ENCODE results near the gene GLYATL2. TPM values are rescaled to one million over a fixed set of nuclear protein-coding genes. Genes with fewer than 3 reads are reported as not detected.

Gene GLYATL2
- total and polyA plus RNA-seq, 2 of the 13 experiments (the other 11 are each of a cell fraction or from before 2014, with no cell fraction given), result not detected

- no peak for TF ChIP-seq ARID4A (CRISPR knock-in tag; IDR thresholded peaks at IDR 0.05; ENCODE audit: borderline replicate concordance)
- TF ChIP-seq, protein P1, sequence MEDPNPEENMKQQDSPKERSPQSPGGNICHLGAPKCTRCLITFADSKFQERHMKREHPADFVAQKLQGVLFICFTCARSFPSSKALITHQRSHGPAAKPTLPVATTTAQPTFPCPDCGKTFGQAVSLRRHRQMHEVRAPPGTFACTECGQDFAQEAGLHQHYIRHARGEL (CRISPR knock-in tag; IDR thresholded peaks at IDR 0.05), result no peak
- TF ChIP-seq, protein P2, sequence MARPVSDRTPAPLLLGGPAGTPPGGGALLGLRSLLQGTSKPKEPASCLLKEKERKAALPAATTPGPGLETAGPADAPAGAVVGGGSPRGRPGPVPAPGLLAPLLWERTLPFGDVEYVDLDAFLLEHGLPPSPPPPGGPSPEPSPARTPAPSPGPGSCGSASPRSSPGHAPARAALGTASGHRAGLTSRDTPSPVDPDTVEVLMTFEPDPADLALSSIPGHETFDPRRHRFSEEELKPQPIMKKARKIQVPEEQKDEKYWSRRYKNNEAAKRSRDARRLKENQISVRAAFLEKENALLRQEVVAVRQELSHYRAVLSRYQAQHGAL (CRISPR knock-in tag; IDR thresholded peaks at IDR 0.05; ENCODE audit: not compliant biosample characterization), result no peak
- TF ChIP-seq GMEB2 (CRISPR knock-in tag; IDR thresholded peaks at IDR 0.05; ENCODE audit: low read depth), result no peak
- TF ChIP-seq MEF2D (CRISPR knock-in tag; IDR thresholded peaks at IDR 0.05), result no peak
- TF ChIP-seq TERF1 (CRISPR knock-in tag; IDR thresholded peaks at IDR 0.05), result no peak
- TF ChIP-seq CEBPG (CRISPR knock-in tag; IDR thresholded peaks at IDR 0.05), result peak; percentile 92
- no peak for TF ChIP-seq ZNF468 (CRISPR knock-in tag; IDR thresholded peaks at IDR 0.05)
- TF ChIP-seq CCDC6 (CRISPR knock-in tag; IDR thresholded peaks at IDR 0.05), result no peak
- TF ChIP-seq PHF20 (CRISPR knock-in tag; IDR thresholded peaks at IDR 0.05), result no peak
- TF ChIP-seq ZNF431 (CRISPR knock-in tag; IDR thresholded peaks at IDR 0.05; ENCODE audit: borderline replicate concordance, low read depth), result no peak
- TF ChIP-seq GZF1 (CRISPR knock-in tag; IDR thresholded peaks at IDR 0.05), result no peak
- TF ChIP-seq ZNF331 (CRISPR knock-in tag; IDR thresholded peaks at IDR 0.05), result peak; percentile 34; the same call in 1 of the 2 replicates
- no peak for TF ChIP-seq ELF4 (CRISPR knock-in tag; IDR thresholded peaks at IDR 0.05; ENCODE audit: borderline replicate concordance)
- TF ChIP-seq MAF1 (CRISPR knock-in tag; IDR thresholded peaks at IDR 0.05; ENCODE audit: borderline replicate concordance), result no peak
- no peak for TF ChIP-seq PRDM10 (CRISPR knock-in tag; IDR thresholded peaks at IDR 0.05; ENCODE audit: low read depth)
- no peak for TF ChIP-seq GABPB1 (CRISPR knock-in tag; IDR thresholded peaks at IDR 0.05)
- no peak for TF ChIP-seq JUNB (CRISPR knock-in tag; IDR thresholded peaks at IDR 0.05; ENCODE audit: borderline replicate concordance)
- no peak for TF ChIP-seq CBX5 (CRISPR knock-in tag; IDR thresholded peaks at IDR 0.05; ENCODE audit: borderline replicate concordance)
These were observed 36.1 kb upstream of the GLYATL2 start (continued) for GRCh38 chr11:58880625-58881024.
